Spinal cord (tissue), 10 donors: Measurements from ENCODE around the gene CATSPERB. TPM values are rescaled to one million over a fixed set of nuclear protein-coding genes. Genes with fewer than 3 reads are reported as not detected.
"Not testable (repeated sequence)": the region's sequence is repeated elsewhere in the genome, so short reads cannot be mapped to it uniquely, and the experiment has no call there.

ENCODE experiments used
- DNase-seq, 6 donors: peaks; one replicate each; pipeline versions ENCODE4 v3.0.0 to v3.0.0-alpha.2; 2013 to 2015; ENCODE audit warnings: low spot score in 6 of 6, low read depth in 4 of 6
- H3K27ac ChIP-seq: one replicate; pipeline ENCODE4 v1.5.1; 2013; ENCODE audit warnings: low read depth, low read length, control low read depth
- H3K27me3 ChIP-seq: one replicate; pipeline ENCODE4 v1.6.1; 2013; ENCODE audit warnings: low read length; ENCODE audit not compliant: control insufficient read depth, insufficient read depth
- H3K36me3 ChIP-seq: one replicate; pipeline ENCODE4 v1.6.1; 2013; ENCODE audit warnings: low read length; ENCODE audit not compliant: control insufficient read depth, insufficient read depth
- H3K4me1 ChIP-seq: one replicate; pipeline ENCODE4 v1.6.1; 2013; ENCODE audit warnings: low read length; ENCODE audit not compliant: control insufficient read depth, insufficient read depth
- H3K4me3 ChIP-seq: one replicate; pipeline ENCODE4 v1.5.1; 2013; ENCODE audit warnings: low read depth, low read length, control low read depth
- H3K9me3 ChIP-seq: one replicate; pipeline ENCODE4 v1.6.1; 2013; ENCODE audit warnings: low read length; ENCODE audit not compliant: control insufficient read depth, insufficient read depth
- WGBS: methylation state at CpG from one replicate; pipeline ENCODE4 v1.1.5; 2013; ENCODE audit warnings: missing lambda C conversion rate; ENCODE audit not compliant: insufficient coverage; 5-methylcytosine and 5-hydroxymethylcytosine counted together
- polyA plus RNA-seq, 2 donors: library from polyadenylated mRNA; unstranded; fragments of 120-200 nt; gene quantifications; one replicate each; pipeline ENCODE4 v1.2.1, GENCODE V29; 2013; ENCODE audit not compliant: insufficient read length in 2 of 2
- small RNA-seq: library from RNA; depleted of rRNA; stranded (forward); fragments of <200 nt; gene quantifications from one replicate; pipeline ENCODE3, GENCODE V24; 2014; ENCODE audit warnings: low replicate concordance
- total RNA-seq, 2 donors: library from RNA; depleted of rRNA in 1 of 2; stranded (reverse); fragments of 120-200 nt in 1 of 2; fragments of >200 nt in 1 of 2; gene quantifications; one replicate each; pipeline versions ENCODE4 v1.2.3 to v1.2.4, GENCODE V29; 2013 to 2014
- donor health status: healthy.

Gene CATSPERB
- total and polyA plus RNA-seq, 4 donors: 0.29 to 2.1 (median 0.47) TPM

GRCh38 chr14:91548108-91548507, 183.8 kb downstream of the CATSPERB start:
- no peaks in the 10 kb centered on the region for H3K9me3 ChIP-seq
- no peak for DNase-seq
- WGBS: 70% methylated on average over 2 of the region's 3 CpGs
- no peaks in the 10 kb centered on the region for H3K27me3 ChIP-seq
- no peak overlapping the region for H3K4me3 ChIP-seq
- H3K4me1 ChIP-seq: no peaks in the 10 kb centered on the region
- no peak overlapping the region for H3K27ac ChIP-seq
- H3K36me3 ChIP-seq: no peaks in the 10 kb centered on the region

GRCh38 chr14:91545946-91546716, 185.8 kb downstream of the CATSPERB start:
- DNase-seq: peak in 2 of 6 donors; percentile 4 to 14
- no peaks in the 10 kb centered on the region for H3K4me1 ChIP-seq

GRCh38 chr14:91545204-91545603, 186.7 kb downstream of the CATSPERB start:
- Histone ChIP-seq H3K27ac (no peak overlapping the region), H3K4me1 (no peaks in the 10 kb centered on the region), H3K36me3 (no peaks in the 10 kb centered on the region), H3K9me3 (peaks cover 3% of the 10 kb centered on the region), H3K4me3 (no peak overlapping the region), H3K27me3 (no peaks in the 10 kb centered on the region)
- no peak for DNase-seq

More at GRCh38 chr14:91545946-91546716, 185.8 kb downstream of the CATSPERB start:
- WGBS: no CpG with 5 or more reads among the region's 5 CpGs
- H3K27ac ChIP-seq: no peak overlapping the region
- H3K9me3 ChIP-seq: peaks cover 3% of the 10 kb centered on the region
- H3K27me3 ChIP-seq: no peaks in the 10 kb centered on the region
- H3K4me3 ChIP-seq: no peak overlapping the region
- H3K36me3 ChIP-seq: no peaks in the 10 kb centered on the region

- no peak for DNase-seq
- Histone ChIP-seq H3K36me3 (no peaks in the 10 kb centered on the region), H3K27me3 (no peaks in the 10 kb centered on the region), H3K9me3 (peaks cover 2% of the 10 kb centered on the region), H3K4me1 (no peaks in the 10 kb centered on the region), H3K27ac (no peak overlapping the region), H3K4me3 (no peak overlapping the region)
- 90% methylated on average over 3 of the region's 3 CpGs for WGBS
These were observed 195.6 kb downstream of the CATSPERB start for GRCh38 chr14:91536327-91536726.

GRCh38 chr14:91534059-91534458, 197.8 kb downstream of the CATSPERB start:
- H3K4me3 ChIP-seq, H3K4me1 ChIP-seq, H3K36me3 ChIP-seq, H3K27ac ChIP-seq, H3K27me3 ChIP-seq, H3K9me3 ChIP-seq, DNase-seq: not testable (repeated sequence)
- no CpG with 5 or more reads among the region's 5 CpGs for WGBS

GRCh38 chr14:91533623-91534022, 198.3 kb downstream of the CATSPERB start:
- H3K36me3 ChIP-seq: no peaks in the 10 kb centered on the region
- no peak for DNase-seq
- no peaks in the 10 kb centered on the region for H3K4me1 ChIP-seq
- no peaks in the 10 kb centered on the region for H3K9me3 ChIP-seq
- H3K27ac ChIP-seq: no peak overlapping the region
- no peak overlapping the region for H3K4me3 ChIP-seq
- no peaks in the 10 kb centered on the region for H3K27me3 ChIP-seq
- no CpG with 5 or more reads among the region's 3 CpGs for WGBS

Small RNA genes within 50 kb of the gene (small RNA-seq; reads per million reads assigned to genes)
- gene AL133373.1: not detected
- not detected for gene POLR3GP1
- 0.06 reads per million for gene RF00012

Other genes with a start within 250 kb of the CATSPERB start
- gene PPP4R3A, start 221.8 kb downstream of the CATSPERB start, total RNA-seq: 10 to 100 TPM; 83.4 to 83.7 TPM
- gene PPP4R3A, start 221.8 kb downstream of the CATSPERB start, polyA plus RNA-seq: 10 to 100 TPM; 72.5 to 74.2 TPM
- gene TC2N, start 135.4 kb upstream of the CATSPERB start, total RNA-seq: 10 to 100 TPM; 10.7 to 17.1 TPM
- 1 to 10 TPM; 5.4 to 9.2 TPM for gene TC2N, start 135.4 kb upstream of the CATSPERB start, polyA plus RNA-seq
- 10 to 100 TPM; 33.0 to 37.2 TPM for gene FBLN5, start 215.6 kb upstream of the CATSPERB start, total RNA-seq
- gene FBLN5, start 215.6 kb upstream of the CATSPERB start, polyA plus RNA-seq: 10 to 100 TPM; 39.9 to 44.6 TPM